Measurements from ENCODE around the gene PIP5K1B. TPM values are rescaled to one million over a fixed set of nuclear protein-coding genes. Genes with fewer than 3 reads are reported as not detected.
"Not testable (repeated sequence)": the region's sequence is repeated elsewhere in the genome, so short reads cannot be mapped to it uniquely, and the experiment has no call there.

PIP5K1B gene
- polyA plus RNA-seq, 12 donors: 0.85 to 5.9 (median 1.4) TPM; not detected in 1

- DNase-seq: peak; percentile 35
These were observed 322.5 kb downstream of the PIP5K1B start for GRCh38 chr9:69027355-69028097.

GRCh38 chr9:69028754-69029153, 323.7 kb downstream of the PIP5K1B start:
- DNase-seq: no peak

GRCh38 chr9:69029535-69029934, 324.5 kb downstream of the PIP5K1B start:
- no peak for DNase-seq

- no peak for DNase-seq
These were observed 326.0 kb downstream of the PIP5K1B start for GRCh38 chr9:69030851-69031645.

- DNase-seq: no peak
These were observed 329.0 kb downstream of the PIP5K1B start for GRCh38 chr9:69034071-69034470.

- DNase-seq: peak; percentile 86
These were observed 330.6 kb downstream of the PIP5K1B start, which contains the start of gene FXN for GRCh38 chr9:69035438-69036308. TSS of gene FXN (plus strand) at chr9:69035752. CDS start at chr9:69035783, 31 bp downstream.

GRCh38 chr9:69036309-69036708, 331.3 kb downstream of the PIP5K1B start:
- no peak for DNase-seq

GRCh38 chr9:69036799-69037198, 331.8 kb downstream of the PIP5K1B start:
- no peak for DNase-seq

GRCh38 chr9:69040646-69041045, 335.6 kb downstream of the PIP5K1B start:
- DNase-seq: no peak

- no peak for DNase-seq
These were observed 339.5 kb downstream of the PIP5K1B start for GRCh38 chr9:69044240-69045219.

- no peak for DNase-seq
These were observed 340.8 kb downstream of the PIP5K1B start for GRCh38 chr9:69045821-69046220.

- DNase-seq: no peak
These were observed 341.7 kb downstream of the PIP5K1B start for GRCh38 chr9:69046723-69047122.

- DNase-seq: no peak
These were observed 342.3 kb downstream of the PIP5K1B start for GRCh38 chr9:69047371-69047770.

GRCh38 chr9:69049094-69049493, 344.1 kb downstream of the PIP5K1B start:
- no peak for DNase-seq

GRCh38 chr9:69050936-69051335, 345.9 kb downstream of the PIP5K1B start:
- not testable (repeated sequence) for DNase-seq

- no peak for DNase-seq
These were observed 349.9 kb downstream of the PIP5K1B start for GRCh38 chr9:69054989-69055388.

- DNase-seq: no peak
These were observed 351.3 kb downstream of the PIP5K1B start for GRCh38 chr9:69056191-69056815.

GRCh38 chr9:69058101-69058500, 353.1 kb downstream of the PIP5K1B start:
- DNase-seq: no peak
